ENCODE measurements around the gene KRT33A.

Gene KRT33A

GRCh38 chr17:41298458-41299135 lies 52.0 kb downstream of the KRT33A start:
- in situ Hi-C loops (cut with HindIII; ENCODE audit: low sequenced_read_pairs): no loop called here
- DNase-seq (ENCODE audit: low read depth): no peak
- no peak for TF ChIP-seq CTCF (IDR thresholded peaks at IDR 0.05; ENCODE audit: low read depth, low read length, missing control alignments)
- H3K4me3 ChIP-seq (ENCODE audit: low read depth, low read length): no peak overlapping the region

DNA sequence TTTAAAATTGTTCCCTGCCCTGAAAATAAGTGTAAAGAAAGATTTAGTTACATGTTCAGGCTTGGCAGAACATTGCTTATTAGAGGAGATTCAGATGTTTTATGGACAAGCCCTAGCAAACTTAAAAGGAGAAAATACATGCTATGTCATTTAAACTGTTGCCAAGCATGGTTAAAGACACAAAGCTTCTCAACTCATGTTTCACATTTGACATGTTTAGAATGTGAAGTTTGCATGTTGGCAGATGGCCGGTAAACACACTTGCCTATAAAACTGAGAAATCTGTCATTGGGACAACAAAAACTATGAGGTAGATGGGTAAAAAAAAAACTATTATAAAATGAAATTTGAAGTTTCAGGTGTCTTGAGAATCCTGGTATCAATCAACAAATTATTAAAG lies 53.8 kb downstream of the KRT33A start:
- no peak overlapping the region for H3K4me3 ChIP-seq (ENCODE audit: low read depth, low read length)
- DNase-seq (ENCODE audit: low read depth): no peak
- in situ Hi-C loops (cut with HindIII; ENCODE audit: low sequenced_read_pairs): no loop called here
- TF ChIP-seq CTCF (IDR thresholded peaks at IDR 0.05; ENCODE audit: low read depth, low read length, missing control alignments): no peak

All from astrocyte of the cerebellum (primary cell).